HEK293T (cell line): Measurements from ENCODE around the gene SLC7A14.

Source experiments
- FOXM1 ChIP-seq: fragments of 450-650 bp; IDR thresholded peaks from 2 replicates; pipeline ENCODE4 v1.6.1; 2017; ENCODE audit warnings: mild to moderate bottlenecking, borderline replicate concordance
- TARDBP ChIP-seq: fragments of 450-650 bp; IDR thresholded peaks from 2 replicates; pipeline ENCODE4 v1.6.1; 2016

GRCh38 chr3:170463011-170463410, 122.9 kb downstream of the SLC7A14 start:
- TF ChIP-seq TARDBP (no peak), FOXM1 (no peak)
